Fibroblast of peridontal ligament (primary cell): Measurements from ENCODE around the gene SLC35E1.
"Not testable (repeated sequence)": the region's sequence is repeated elsewhere in the genome, so short reads cannot be mapped to it uniquely, and the experiment has no call there.

ENCODE experiments used
- DNase-seq: peaks from one replicate; pipeline ENCODE4 v3.0.0-alpha.2; 2010; ENCODE audit errors: extremely low read depth

SLC35E1 gene

GRCh38 chr19:16544473-16545231 lies 27.6 kb downstream of the SLC35E1 start:
- DNase-seq: no peak

GRCh38 chr19:16543734-16544133 lies 28.5 kb downstream of the SLC35E1 start:
- DNase-seq: not testable (repeated sequence)

- peak; percentile 13 for DNase-seq
These were observed 29.2 kb downstream of the SLC35E1 start for GRCh38 chr19:16542910-16543472.

- DNase-seq: peak; percentile 87
These were observed 29.9 kb downstream of the SLC35E1 start, which contains the start of gene CHERP for GRCh38 chr19:16542045-16542909. TSS of gene CHERP (minus strand) at chr19:16542437. CDS start at chr19:16542378, 59 bp downstream.

- DNase-seq: no peak
These were observed 30.6 kb downstream of the SLC35E1 start for GRCh38 chr19:16541526-16542044.

- DNase-seq: no peak
These were observed 31.3 kb downstream of the SLC35E1 start for GRCh38 chr19:16540948-16541347.

GRCh38 chr19:16537111-16537510 lies 35.1 kb downstream of the SLC35E1 start:
- DNase-seq: no peak

- no peak for DNase-seq
These were observed 36.1 kb downstream of the SLC35E1 start for GRCh38 chr19:16536130-16536529.

- no peak for DNase-seq
These were observed 36.8 kb downstream of the SLC35E1 start for GRCh38 chr19:16535381-16535780.

- no peak for DNase-seq
These were observed 39.6 kb downstream of the SLC35E1 start for GRCh38 chr19:16532440-16533234.

- DNase-seq: no peak
These were observed 40.9 kb downstream of the SLC35E1 start for GRCh38 chr19:16531380-16531669.

GRCh38 chr19:16530540-16531379 lies 41.5 kb downstream of the SLC35E1 start:
- DNase-seq: no peak

GRCh38 chr19:16529466-16530144 lies 42.6 kb downstream of the SLC35E1 start:
- DNase-seq: no peak

- no peak for DNase-seq
These were observed 44.2 kb downstream of the SLC35E1 start for GRCh38 chr19:16527971-16528521.

GRCh38 chr19:16527334-16527935 lies 44.8 kb downstream of the SLC35E1 start:
- no peak for DNase-seq

- no peak for DNase-seq
These were observed 46.3 kb downstream of the SLC35E1 start for GRCh38 chr19:16525751-16526481.

GRCh38 chr19:16524991-16525734 lies 47.1 kb downstream of the SLC35E1 start:
- no peak for DNase-seq
